SKM-1 treated with dmso at 0.1 percent for 144 hours (cell line): ENCODE measurements around the gene NLRP6.
"Not testable (repeated sequence)": the region's sequence is repeated elsewhere in the genome, so short reads cannot be mapped to it uniquely, and the experiment has no call there.

Experiments used
- DNase-seq: peaks from one replicate; lab custom pipeline; 2025; ENCODE audit not compliant: unreplicated experiment; lab: John Stamatoyannopoulos, UW

The NLRP6 gene

GRCh38 chr11:278001-278951, at the start of gene NLRP6:
Gene NLRP6, plus strand, starts transcription at chr11:278407. Its CDS starts 163 bp downstream, at chr11:278570.
- DNase-seq = no peak

GRCh38 chr11:230431-230830, 47.8 kb upstream of the NLRP6 start:
- DNase-seq = no peak

- DNase-seq = no peak
Observed at GRCh38 chr11:232783-233565, 45.2 kb upstream of the NLRP6 start.

GRCh38 chr11:235180-235579, 43.0 kb upstream of the NLRP6 start:
- no peak for DNase-seq

- DNase-seq = no peak
Observed at GRCh38 chr11:235609-235996, 42.6 kb upstream of the NLRP6 start.

GRCh38 chr11:235997-236773, 42.0 kb upstream of the NLRP6 start, which contains the start of gene SIRT3:
Gene SIRT3, minus strand, starts transcription at chr11:236342. Its CDS starts 14 bp downstream, at chr11:236328.
- DNase-seq = peak; percentile 88

- DNase-seq = peak; percentile 75
Observed at GRCh38 chr11:236774-237767, 41.1 kb upstream of the NLRP6 start, which contains the start of gene PSMD13. Gene PSMD13, plus strand, starts transcription at chr11:236976. Its CDS starts 74 bp downstream, at chr11:237050.

- DNase-seq = not testable (repeated sequence)
Observed at GRCh38 chr11:238346-238745, 39.9 kb upstream of the NLRP6 start.

- no peak for DNase-seq
Observed at GRCh38 chr11:240315-240714, 37.9 kb upstream of the NLRP6 start.

GRCh38 chr11:241634-242033, 36.6 kb upstream of the NLRP6 start:
- DNase-seq = no peak

GRCh38 chr11:244376-244775, 33.8 kb upstream of the NLRP6 start:
- DNase-seq = no peak

- no peak for DNase-seq
Observed at GRCh38 chr11:249062-249461, 29.1 kb upstream of the NLRP6 start.

- no peak for DNase-seq
Observed at GRCh38 chr11:250274-250673, 27.9 kb upstream of the NLRP6 start.

- peak; percentile 33 for DNase-seq
Observed at GRCh38 chr11:250740-251299, 27.4 kb upstream of the NLRP6 start.

GRCh38 chr11:251550-251949, 26.7 kb upstream of the NLRP6 start:
- no peak for DNase-seq

GRCh38 chr11:252666-253065, 25.5 kb upstream of the NLRP6 start:
- DNase-seq = no peak

- no peak for DNase-seq
Observed at GRCh38 chr11:253160-253885, 24.9 kb upstream of the NLRP6 start.

GRCh38 chr11:253886-254270, 24.3 kb upstream of the NLRP6 start:
- DNase-seq = no peak

GRCh38 chr11:255176-255575, 23.0 kb upstream of the NLRP6 start:
- DNase-seq = no peak
